ENCODE data around the gene PRAMEF18.
"Not testable (repeated sequence)": the region's sequence is repeated elsewhere in the genome, so short reads cannot be mapped to it uniquely, and the experiment has no call there.

The PRAMEF18 gene

DNA sequence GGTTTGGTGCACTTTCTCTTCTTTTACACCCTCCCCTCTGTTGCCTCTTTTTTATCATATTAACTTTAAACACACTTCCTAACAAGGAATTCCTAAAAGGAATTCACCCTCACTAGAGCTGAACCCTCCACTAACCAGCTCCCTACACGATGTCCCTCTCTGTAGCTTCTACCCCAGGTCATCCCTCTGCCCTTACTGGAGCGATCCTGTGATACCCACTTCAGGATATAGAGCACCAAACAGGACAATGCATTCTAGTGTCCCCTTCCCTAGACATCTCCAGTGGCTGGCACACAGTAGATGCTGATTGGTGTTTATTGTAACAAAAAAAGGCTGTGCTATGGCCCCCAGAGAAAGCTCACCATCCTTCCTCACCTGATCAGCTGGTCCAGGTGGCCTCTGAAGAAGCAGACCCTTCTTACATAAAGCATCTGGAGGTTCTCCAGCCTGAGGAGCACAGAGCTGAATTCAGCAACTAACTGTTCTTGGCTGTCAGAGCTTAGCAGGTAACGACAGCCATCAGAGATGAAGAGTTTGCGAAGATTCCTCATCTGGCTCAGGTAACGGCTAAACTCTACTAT, 1.4 kb downstream of the PRAMEF18 start:
- H3K4me3 ChIP-seq (ENCODE audit: low read length) = no peak overlapping the region
- TF ChIP-seq ZNF274 (IDR thresholded peaks at IDR 0.05; ENCODE audit: low read depth, low read length) = no peak

DNA sequence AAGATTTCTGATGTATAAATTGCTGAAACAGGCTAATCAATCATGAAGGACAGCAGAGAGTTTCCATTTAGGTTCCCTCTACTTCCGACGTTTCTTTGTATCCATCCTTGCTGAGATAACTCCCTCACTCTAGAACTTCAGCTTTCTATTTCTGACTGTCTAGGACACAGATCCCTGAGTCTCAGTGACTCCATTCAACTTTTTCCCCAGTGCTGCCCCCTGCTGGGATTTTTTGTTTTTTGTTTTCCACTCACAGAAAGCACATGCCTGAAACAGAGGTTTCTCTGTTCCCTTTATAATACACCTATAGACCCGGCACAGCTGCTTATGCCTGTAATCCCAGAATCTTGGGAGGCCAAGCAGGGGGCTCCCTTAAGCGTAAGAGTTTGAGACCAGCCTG, 3.2 kb downstream of the PRAMEF18 start:
- not testable (repeated sequence) for H3K4me3 ChIP-seq (ENCODE audit: low read length)

DNA sequence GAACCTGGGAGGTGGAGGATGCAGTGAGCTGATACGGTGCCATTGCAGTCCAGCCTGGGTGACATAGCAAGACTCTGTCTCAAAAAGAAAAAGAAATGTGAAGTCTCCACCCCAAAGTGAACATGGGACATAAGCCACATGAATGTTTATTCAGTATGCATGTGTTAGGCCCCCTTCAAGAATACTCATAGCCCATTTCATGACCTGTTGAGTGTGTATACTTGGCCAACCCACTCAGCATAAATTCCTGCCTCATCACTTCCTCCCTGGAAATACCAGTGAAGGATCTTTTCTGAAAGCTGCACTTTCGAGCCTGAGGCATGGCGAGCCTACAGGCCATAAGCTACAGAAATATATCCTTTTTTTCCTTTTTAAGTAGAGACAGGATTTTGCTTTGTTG, 6.8 kb downstream of the PRAMEF18 start:
- not testable (repeated sequence) for H3K4me3 ChIP-seq (ENCODE audit: low read length)

DNA sequence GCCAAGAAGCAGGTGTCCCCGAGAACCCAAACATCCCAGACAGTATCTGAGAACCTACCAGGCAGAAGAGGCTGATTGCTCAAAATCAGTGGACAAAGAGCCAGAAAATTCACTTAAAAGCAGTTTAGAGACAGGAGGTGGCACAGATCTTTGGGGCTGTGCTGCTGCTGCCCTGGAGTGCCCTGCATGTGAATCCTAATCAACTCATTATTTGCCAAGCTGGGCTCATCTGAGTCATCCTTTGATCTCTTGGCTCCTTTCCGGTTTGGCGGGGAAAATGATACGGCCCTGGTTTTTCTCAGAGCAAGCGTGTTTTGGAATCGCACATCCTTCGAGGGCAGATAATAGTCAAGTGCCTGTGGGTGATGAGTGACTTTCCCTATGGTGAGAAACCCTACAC, 9.3 kb downstream of the PRAMEF18 start:
- H3K4me3 ChIP-seq (ENCODE audit: low read length) = not testable (repeated sequence)

DNA sequence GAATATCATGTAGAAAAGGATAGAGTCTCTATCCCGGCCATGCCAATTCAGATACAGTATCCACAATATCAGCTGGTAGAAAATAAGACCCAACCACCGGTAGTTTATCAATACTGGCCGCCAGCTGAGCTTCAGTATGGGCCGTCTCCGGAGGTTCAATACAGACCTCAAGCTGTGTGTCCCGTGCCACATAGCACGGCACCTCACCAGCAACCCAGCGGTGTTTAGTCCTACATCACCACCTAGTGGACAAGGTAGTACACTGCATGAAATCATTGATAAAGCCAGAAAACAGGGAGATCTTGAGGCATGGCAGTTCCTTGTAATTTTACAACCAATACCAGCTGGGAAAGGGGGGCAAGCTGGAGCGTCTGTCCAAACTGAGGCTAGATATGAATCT, 17.2 kb downstream of the PRAMEF18 start:
- H3K4me3 ChIP-seq (ENCODE audit: low read length) = not testable (repeated sequence)

DNA sequence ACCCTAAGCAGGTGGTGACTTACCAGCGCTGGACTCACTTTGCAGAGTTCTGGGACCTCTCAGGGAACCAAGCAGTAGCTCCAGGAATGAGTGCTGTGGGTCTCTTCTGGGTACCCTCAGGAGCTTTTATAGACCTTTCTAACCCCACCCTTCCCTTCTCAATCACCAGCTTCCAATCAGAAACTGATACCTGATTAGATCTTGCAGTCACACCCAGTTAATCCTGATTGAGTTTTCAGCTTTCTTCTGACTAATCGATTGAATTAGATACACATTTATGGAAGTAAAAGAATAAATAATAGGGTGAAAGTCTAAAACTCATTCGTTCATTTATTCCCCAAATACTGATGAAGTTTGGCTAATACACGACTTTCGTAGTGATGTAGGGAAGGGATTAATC, 24.6 kb downstream of the PRAMEF18 start, which contains the start of gene PRAMEF13:
PRAMEF13 (minus strand) TSS at position 101 of the 400 bp plus-strand sequence. CDS start 1,820 bp downstream, outside the sequence.
- not testable (repeated sequence) for H3K4me3 ChIP-seq (ENCODE audit: low read length)
